ENCODE measurements around the gene NOXO1. TPM values are rescaled to one million over a fixed set of nuclear protein-coding genes. Genes with fewer than 3 reads are reported as not detected.
A peak's percentile ranks its signal among the peaks of the same experiment; 100 is the strongest.
"Not testable (repeated sequence)": the region's sequence is repeated elsewhere in the genome, so short reads cannot be mapped to it uniquely, and the experiment has no call there.

NOXO1 gene
- total RNA-seq, 6 experiments from 2014 or later, result 0.28 to 0.46 (median 0.45) TPM; not detected in 3

GRCh38 chr16:1965396-1966001 lies 15.8 kb downstream of the NOXO1 start:
- Mint-ChIP-seq H3K27ac (peak overlapping the region; percentile 95), H3K4me3 (peak overlapping the region; percentile 98), H3K9me3 (peaks cover 26% of the 10 kb centered on the region), H3K27me3 (ENCODE audit: insufficient read depth) (peaks cover 26% of the 10 kb centered on the region), H3K4me1 (ENCODE audit: low read depth) (peaks cover 31% of the 10 kb centered on the region), H3K36me3 (ENCODE audit: low read depth) (peaks cover 42% of the 10 kb centered on the region)
- no peak for DNase-seq
- no peak for TF ChIP-seq CTCF (IDR thresholded peaks at IDR 0.05)

- H3K27ac Mint-ChIP-seq, result peak within 1 kb of the TSS; percentile 95
- H3K27me3 Mint-ChIP-seq (ENCODE audit: insufficient read depth), result peaks cover 33% of the 10 kb centered on the region
- TF ChIP-seq CTCF (IDR thresholded peaks at IDR 0.05), result no peak
- H3K36me3 Mint-ChIP-seq (ENCODE audit: low read depth), result peaks cover 49% of the 10 kb centered on the region
- H3K4me1 Mint-ChIP-seq (ENCODE audit: low read depth), result peaks cover 37% of the 10 kb centered on the region
- H3K4me3 Mint-ChIP-seq, result peak within 1 kb of the TSS; percentile 98
- H3K9me3 Mint-ChIP-seq, result peaks cover 30% of the 10 kb centered on the region
- DNase-seq, result peak; percentile 99
These were observed 16.5 kb downstream of the NOXO1 start, which contains the start of gene RPS2 for GRCh38 chr16:1964506-1965395. RPS2 (minus strand) TSS chr16:1964826; CDS start chr16:1964625, 201 bp downstream.

GRCh38 chr16:1963806-1964505 lies 17.3 kb downstream of the NOXO1 start:
- Mint-ChIP-seq H3K27ac (peak overlapping the region; percentile 95), H3K9me3 (peaks cover 31% of the 10 kb centered on the region), H3K36me3 (ENCODE audit: low read depth) (peaks cover 49% of the 10 kb centered on the region), H3K27me3 (ENCODE audit: insufficient read depth) (peaks cover 35% of the 10 kb centered on the region), H3K4me1 (ENCODE audit: low read depth) (peaks cover 37% of the 10 kb centered on the region), H3K4me3 (peak overlapping the region; percentile 98)
- no peak for DNase-seq
- no peak for TF ChIP-seq CTCF (IDR thresholded peaks at IDR 0.05)

- H3K27me3 Mint-ChIP-seq (ENCODE audit: insufficient read depth), result peaks cover 35% of the 10 kb centered on the region
- H3K9me3 Mint-ChIP-seq, result peaks cover 31% of the 10 kb centered on the region
- H3K4me3 Mint-ChIP-seq, result peak overlapping the region; percentile 98
- H3K4me1 Mint-ChIP-seq (ENCODE audit: low read depth), result peaks cover 37% of the 10 kb centered on the region
- peaks cover 49% of the 10 kb centered on the region for H3K36me3 Mint-ChIP-seq (ENCODE audit: low read depth)
- DNase-seq, result not testable (repeated sequence)
- peak overlapping the region; percentile 95 for H3K27ac Mint-ChIP-seq
These were observed 18.8 kb downstream of the NOXO1 start for GRCh38 chr16:1962161-1963153.

GRCh38 chr16:1961651-1962067 lies 19.6 kb downstream of the NOXO1 start:
- Mint-ChIP-seq H3K36me3 (ENCODE audit: low read depth) (peaks cover 49% of the 10 kb centered on the region), H3K27ac (peak overlapping the region; percentile 90), H3K27me3 (ENCODE audit: insufficient read depth) (peaks cover 38% of the 10 kb centered on the region), H3K4me1 (ENCODE audit: low read depth) (peaks cover 37% of the 10 kb centered on the region), H3K4me3 (peak overlapping the region; percentile 98; the same call in 1 of the 2 replicates), H3K9me3 (peaks cover 31% of the 10 kb centered on the region)
- DNase-seq, result no peak
- no peak for TF ChIP-seq CTCF (IDR thresholded peaks at IDR 0.05)

Measured in HFFc6 (cell line).